CD4-positive, alpha-beta memory T cell (primary cell): ENCODE results near the gene TULP3. TPM values are rescaled to one million over a fixed set of nuclear protein-coding genes. Genes with fewer than 3 reads are reported as not detected.

ENCODE experiments used
- CTCF ChIA-PET: fragments of 350-600 bp; sonication (Branson Sonifier 250); formaldehyde crosslinking; loops from one replicate; lab custom pipeline; 2021; ENCODE audit warnings: inconsistent platforms; ENCODE audit not compliant: partially characterized antibody; lab: Charles Lee
- POLR2A ChIA-PET: fragments of 350-600 bp; sonication (Branson Sonifier 250); formaldehyde crosslinking; loops from one replicate; lab custom pipeline; 2021; ENCODE audit not compliant: partially characterized antibody; lab: Charles Lee
- DNase-seq, 5 donors: peaks; one replicate each; pipeline versions ENCODE4 v3.0.0 to v3.0.0-alpha.2; 2020 to 2022; ENCODE audit warnings: mixed read lengths in 1 of 5
- H3K27ac ChIP-seq: one replicate; pipeline ENCODE4 v1.7.0; 2013; ENCODE audit warnings: low read depth, low read length
- H3K27me3 ChIP-seq: 2 replicates; pipeline ENCODE4 v1.7.0; 2013; ENCODE audit warnings: mild to moderate bottlenecking, low read length, moderate library complexity; ENCODE audit not compliant: insufficient read depth
- H3K36me3 ChIP-seq: 2 replicates; pipeline ENCODE4 v1.7.0; 2013; ENCODE audit warnings: mild to moderate bottlenecking, low read length, moderate library complexity; ENCODE audit not compliant: insufficient read depth
- H3K4me1 ChIP-seq: 2 replicates; pipeline ENCODE4 v1.7.0; 2013; ENCODE audit warnings: mild to moderate bottlenecking, low read length, moderate library complexity; ENCODE audit not compliant: insufficient read depth
- H3K4me3 ChIP-seq, 2 donors: one replicate each; pipeline ENCODE4 v1.7.0; 2013; ENCODE audit warnings: low read length in 2 of 2, mild to moderate bottlenecking in 1 of 2
- H3K9me3 ChIP-seq, 2 donors: one replicate each; pipeline ENCODE4 v1.7.0; 2013; ENCODE audit warnings: low read length in 2 of 2, control low read depth in 1 of 2; ENCODE audit not compliant: control insufficient read depth in 1 of 2
- H3K27ac Mint-ChIP-seq, 7 donors: one replicate each; pipeline ENCODE4 v1.8.0; 2020 to 2021; ENCODE audit warnings: mixed read lengths in 7 of 7, mild to moderate bottlenecking in 6 of 7, inconsistent platforms in 3 of 7, moderate library complexity in 3 of 7
- H3K27me3 Mint-ChIP-seq, 2 donors: one replicate each; pipeline ENCODE4 v1.8.0; 2020 to 2021; ENCODE audit warnings: mixed read lengths in 2 of 2
- H3K36me3 Mint-ChIP-seq, 2 donors: one replicate each; pipeline ENCODE4 v1.8.0; 2020 to 2021; ENCODE audit warnings: mixed read lengths in 2 of 2, inconsistent platforms in 1 of 2, mild to moderate bottlenecking in 1 of 2
- H3K4me1 Mint-ChIP-seq, 4 donors: one replicate each; pipeline ENCODE4 v1.8.0; 2020 to 2021; ENCODE audit warnings: mixed read lengths in 4 of 4, mild to moderate bottlenecking in 1 of 4
- H3K4me3 Mint-ChIP-seq, 8 donors: one replicate each; pipeline ENCODE4 v1.8.0; 2020 to 2021; ENCODE audit warnings: mixed read lengths in 8 of 8, mild to moderate bottlenecking in 7 of 8, moderate library complexity in 6 of 8, inconsistent platforms in 3 of 8
- H3K9me3 Mint-ChIP-seq, 8 donors: one replicate each; pipeline ENCODE4 v1.8.0; 2020 to 2021; ENCODE audit warnings: mixed read lengths in 8 of 8, mild to moderate bottlenecking in 5 of 8, inconsistent platforms in 3 of 8, moderate library complexity in 1 of 8
- intact Hi-C: fragments of 100-400 bp; cut with micrococcal nuclease; formaldehyde crosslinking; loops from one replicate; pipeline ENCODE4 v1.15.1; 2023
- polyA plus RNA-seq, 2 donors: library from polyadenylated mRNA; unstranded; fragments of 300-500 nt; fragmentation: Illumina TruSeq; gene quantifications; one replicate each; pipeline ENCODE4 v1.2.3, GENCODE V29; 2021
- total RNA-seq, 2 experiments: library from RNA; stranded (reverse); gene quantifications; one replicate each; pipeline ENCODE4 v1.2.3, GENCODE V29; 2021

TULP3 gene
- total and polyA plus RNA-seq, 4 experiments from 2014 or later = 6.7 to 10.0 (median 8.8) TPM

DNA sequence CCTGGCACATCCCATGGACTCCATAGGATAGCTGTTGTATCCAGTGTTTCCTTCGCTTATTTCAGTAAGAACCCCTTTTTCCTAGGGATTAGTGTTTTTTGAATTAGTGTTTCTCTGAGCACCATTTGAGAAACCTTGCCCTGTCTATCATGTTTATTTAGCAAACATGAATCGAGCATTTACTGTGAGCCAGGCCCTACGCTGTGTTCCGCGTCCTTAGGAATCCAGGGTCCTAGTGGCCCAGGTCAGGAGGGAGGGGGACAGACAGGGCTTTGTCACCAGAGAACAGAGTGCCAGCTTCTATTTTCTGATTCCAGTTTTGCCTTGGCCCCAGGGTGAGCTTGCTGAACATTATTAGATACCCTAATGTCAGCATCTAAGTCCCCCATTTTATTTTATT lies 71.0 kb downstream of the TULP3 start:
- H3K27me3 Mint-ChIP-seq = peaks cover 35 to 47% of the 10 kb centered on the region in 2 donors
- H3K36me3 Mint-ChIP-seq = no peaks in the 10 kb centered on the region
- Histone ChIP-seq H3K27me3 (peaks cover 9% of the 10 kb centered on the region), H3K27ac (no peak overlapping the region), H3K36me3 (no peaks in the 10 kb centered on the region), H3K4me1 (peaks cover 3% of the 10 kb centered on the region), H3K4me3 (no peak overlapping the region), H3K9me3 (no peaks in the 10 kb centered on the region)
- intact Hi-C loops = no loop called here
- no peak for DNase-seq
- H3K4me3 Mint-ChIP-seq = peak overlapping the region in 1 of 8 donors; percentile 46
- H3K9me3 Mint-ChIP-seq = no peaks in the 10 kb centered on the region
- H3K4me1 Mint-ChIP-seq = peaks cover 11 to 26% (median 18%) of the 10 kb centered on the region in 4 donors
- POLR2A ChIA-PET = no interaction called here
- H3K27ac Mint-ChIP-seq = no peak overlapping the region
- CTCF ChIA-PET = no interaction called here

DNA sequence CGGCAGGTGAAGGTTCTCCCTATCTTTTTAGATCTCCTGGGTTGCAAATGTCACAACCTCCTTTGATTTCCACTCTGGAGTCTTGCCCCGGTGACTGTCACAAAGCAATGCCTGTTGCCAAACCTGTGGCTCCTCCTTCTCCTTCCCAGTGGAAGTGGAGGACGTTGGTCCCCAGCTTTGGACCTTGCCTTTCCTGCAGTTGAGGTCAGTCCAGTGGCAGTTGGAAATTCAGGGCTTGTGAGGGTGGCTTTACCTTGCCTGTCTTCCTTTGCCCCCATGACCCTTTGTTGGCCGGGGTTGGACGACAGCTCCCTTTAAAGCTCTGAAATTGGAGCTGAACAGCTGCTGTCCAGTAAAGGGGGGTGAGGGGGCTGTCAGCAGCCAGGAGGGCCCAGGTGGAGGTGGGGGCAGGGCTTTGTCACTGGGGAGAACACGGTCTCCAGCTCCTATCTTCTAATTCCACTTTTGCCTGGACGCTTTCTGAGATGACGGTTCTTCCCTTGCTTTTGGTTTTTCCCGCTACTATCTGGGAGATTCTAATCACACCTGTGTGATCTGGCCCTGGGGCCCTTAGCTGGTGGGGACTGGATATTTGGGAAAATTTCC lies 72.6 kb downstream of the TULP3 start:
- no peaks in the 10 kb centered on the region for H3K9me3 ChIP-seq
- H3K36me3 Mint-ChIP-seq = no peaks in the 10 kb centered on the region

DNA sequence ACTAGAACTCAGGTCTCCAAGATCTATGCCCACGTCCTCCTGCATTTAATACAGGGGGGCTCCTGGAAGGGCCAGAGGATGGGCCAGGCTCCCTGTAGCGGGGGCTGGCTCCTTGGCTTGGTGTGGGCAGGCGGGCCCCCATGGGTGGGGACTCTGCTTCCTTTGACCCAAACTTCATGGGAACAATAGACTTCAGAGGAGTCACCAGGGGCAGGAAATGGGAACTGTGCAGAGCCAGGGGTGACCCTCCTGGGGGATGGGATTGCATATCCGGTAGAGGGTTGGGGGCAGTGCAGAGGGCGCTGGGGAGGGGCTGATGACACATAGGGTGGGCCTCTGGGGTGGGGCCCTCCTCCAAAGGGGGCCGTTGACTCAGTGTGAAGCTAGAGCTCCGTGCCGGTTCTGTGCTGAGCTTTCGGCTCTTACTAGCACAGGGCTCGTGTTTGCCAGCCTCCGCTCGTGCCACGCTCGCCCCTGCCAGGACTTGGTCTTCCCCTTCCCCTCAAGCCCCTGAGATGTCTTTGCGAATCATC lies 73.1 kb downstream of the TULP3 start:
- Histone ChIP-seq H3K27ac (no peak overlapping the region), H3K4me3 (no peak overlapping the region), H3K4me1 (peaks cover 3% of the 10 kb centered on the region), H3K9me3 (no peaks in the 10 kb centered on the region), H3K36me3 (no peaks in the 10 kb centered on the region), H3K27me3 (peaks cover 9% of the 10 kb centered on the region)
- no peaks in the 10 kb centered on the region for H3K9me3 Mint-ChIP-seq
- peaks cover 7 to 16% (median 11%) of the 10 kb centered on the region in 4 donors for H3K4me1 Mint-ChIP-seq
- ChIA-PET POLR2A (no interaction called here), CTCF (no interaction called here)
- intact Hi-C loops = no loop called here
- no peak for DNase-seq
- H3K27ac Mint-ChIP-seq = no peak overlapping the region
- H3K27me3 Mint-ChIP-seq = peaks cover 20 to 35% of the 10 kb centered on the region in 2 donors
- H3K36me3 Mint-ChIP-seq = no peaks in the 10 kb centered on the region
- H3K4me3 Mint-ChIP-seq = no peak overlapping the region

More for the DNA sequence above, 72.6 kb downstream of the TULP3 start:
- H3K27me3 Mint-ChIP-seq = peaks cover 25 to 37% of the 10 kb centered on the region in 2 donors
- DNase-seq = no peak
- peaks cover 9% of the 10 kb centered on the region for H3K27me3 ChIP-seq
- H3K4me1 Mint-ChIP-seq = peaks cover 9 to 21% (median 15%) of the 10 kb centered on the region in 4 donors
- H3K4me3 ChIP-seq = no peak overlapping the region
- H3K4me3 Mint-ChIP-seq = no peak overlapping the region
- H3K4me1 ChIP-seq = peaks cover 3% of the 10 kb centered on the region
- CTCF ChIA-PET = no interaction called here
- intact Hi-C loops = no loop called here
- no peak overlapping the region for H3K27ac Mint-ChIP-seq
- no peaks in the 10 kb centered on the region for H3K9me3 Mint-ChIP-seq
- H3K27ac ChIP-seq = no peak overlapping the region
- POLR2A ChIA-PET = no interaction called here
- no peaks in the 10 kb centered on the region for H3K36me3 ChIP-seq

DNA sequence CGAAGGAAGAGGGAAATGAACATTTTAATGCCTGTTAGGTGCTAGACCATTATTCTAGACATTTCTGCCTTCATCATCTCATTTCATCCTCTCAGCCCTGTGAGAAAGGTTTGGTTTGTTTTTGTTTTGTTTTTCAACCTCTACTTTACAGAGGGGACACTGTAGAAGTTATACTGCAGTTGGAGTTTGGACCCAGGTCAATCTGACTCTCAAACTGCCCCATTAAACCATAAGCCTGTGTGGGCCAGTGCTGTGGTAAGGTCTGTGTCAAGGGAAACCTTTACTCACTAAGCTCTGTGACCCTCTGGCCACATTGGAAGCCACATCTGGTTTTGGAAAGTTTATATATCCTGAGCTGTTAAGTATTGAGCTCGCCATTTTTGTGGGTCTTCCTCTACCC lies 77.0 kb downstream of the TULP3 start:
- H3K27ac Mint-ChIP-seq = no peak overlapping the region
- H3K9me3 Mint-ChIP-seq = no peaks in the 10 kb centered on the region
- Histone ChIP-seq H3K4me1 (no peaks in the 10 kb centered on the region), H3K4me3 (no peak overlapping the region), H3K27ac (no peak overlapping the region), H3K36me3 (no peaks in the 10 kb centered on the region), H3K27me3 (no peaks in the 10 kb centered on the region), H3K9me3 (no peaks in the 10 kb centered on the region)
- H3K4me1 Mint-ChIP-seq = no peaks in the 10 kb centered on the region
- intact Hi-C loops = no loop called here
- POLR2A ChIA-PET = no interaction called here
- CTCF ChIA-PET = no interaction called here
- H3K4me3 Mint-ChIP-seq = no peak overlapping the region
- DNase-seq = no peak
- H3K27me3 Mint-ChIP-seq = peaks cover 4 to 19% of the 10 kb centered on the region in 2 donors
- no peaks in the 10 kb centered on the region for H3K36me3 Mint-ChIP-seq

DNA sequence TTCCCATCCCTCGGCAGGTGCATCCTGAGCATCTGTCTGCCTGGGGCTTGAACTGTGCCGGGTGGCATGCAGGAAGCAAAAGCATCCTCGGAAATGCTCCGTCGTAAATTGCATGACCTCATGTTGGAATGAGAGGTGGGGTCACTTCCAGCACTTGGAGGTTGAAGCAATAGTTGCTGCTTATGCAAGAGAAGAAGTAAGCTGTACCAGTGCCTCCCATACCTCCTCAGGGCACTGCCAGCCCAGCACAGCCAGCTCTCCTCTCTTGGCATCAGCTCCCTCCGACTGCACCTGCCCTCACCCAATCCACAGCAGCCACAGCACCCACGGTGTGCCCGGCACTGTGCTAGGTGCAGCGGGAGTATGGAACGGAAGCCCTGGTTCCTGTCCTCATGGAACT lies 80.1 kb downstream of the TULP3 start:
- no peak overlapping the region for H3K27ac Mint-ChIP-seq

DNA sequence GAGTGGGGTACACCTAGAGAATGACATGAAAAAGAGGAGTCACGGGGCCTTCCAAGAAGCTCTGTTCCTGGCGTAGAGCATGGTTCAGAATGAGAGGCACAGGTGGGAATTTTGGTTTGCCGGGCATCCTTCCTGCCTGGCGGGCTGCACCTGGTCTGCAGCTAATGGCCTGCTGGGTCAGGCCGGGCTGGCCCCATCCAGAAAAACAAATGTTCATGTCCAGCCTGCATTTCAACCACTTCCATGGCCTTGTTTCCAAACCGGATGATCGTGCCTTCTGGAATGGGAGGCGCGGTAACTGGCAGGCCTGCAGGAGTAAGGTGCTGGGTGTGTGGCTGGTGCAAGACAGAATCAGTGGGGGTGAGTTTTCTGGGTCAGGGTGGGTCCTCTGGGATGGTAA lies 82.9 kb downstream of the TULP3 start:
- Mint-ChIP-seq H3K4me1 (no peaks in the 10 kb centered on the region), H3K27ac (no peak overlapping the region)

More for the DNA sequence above, 80.1 kb downstream of the TULP3 start:
- ChIA-PET CTCF (no interaction called here), POLR2A (no interaction called here)
- intact Hi-C loops = no loop called here
- Mint-ChIP-seq H3K36me3 (no peaks in the 10 kb centered on the region), H3K4me1 (no peaks in the 10 kb centered on the region), H3K27me3 (peaks cover 0 to 19% of the 10 kb centered on the region in 2 donors), H3K4me3 (no peak overlapping the region), H3K9me3 (no peaks in the 10 kb centered on the region)
- H3K27me3 ChIP-seq = no peaks in the 10 kb centered on the region
- no peaks in the 10 kb centered on the region for H3K9me3 ChIP-seq
- no peak for DNase-seq
- no peak overlapping the region for H3K27ac ChIP-seq
- H3K4me1 ChIP-seq = no peaks in the 10 kb centered on the region
- no peak overlapping the region for H3K4me3 ChIP-seq
- H3K36me3 ChIP-seq = no peaks in the 10 kb centered on the region

GRCh38 chr12:2974560-2974971 lies 83.9 kb downstream of the TULP3 start:
- Mint-ChIP-seq H3K27ac (no peak overlapping the region), H3K9me3 (no peaks in the 10 kb centered on the region), H3K4me3 (no peak overlapping the region), H3K36me3 (no peaks in the 10 kb centered on the region), H3K27me3 (peaks cover 0 to 10% of the 10 kb centered on the region in 2 donors), H3K4me1 (no peaks in the 10 kb centered on the region)
- CTCF ChIA-PET = no interaction called here
- DNase-seq = no peak
- Histone ChIP-seq H3K4me1 (no peaks in the 10 kb centered on the region), H3K36me3 (no peaks in the 10 kb centered on the region), H3K27ac (no peak overlapping the region), H3K4me3 (no peak overlapping the region), H3K27me3 (no peaks in the 10 kb centered on the region), H3K9me3 (no peaks in the 10 kb centered on the region)
- intact Hi-C loops = no loop called here
- POLR2A ChIA-PET = no interaction called here

More for the DNA sequence above, 82.9 kb downstream of the TULP3 start:
- Mint-ChIP-seq H3K27me3 (peaks cover 0 to 14% of the 10 kb centered on the region in 2 donors), H3K9me3 (no peaks in the 10 kb centered on the region), H3K36me3 (no peaks in the 10 kb centered on the region), H3K4me3 (no peak overlapping the region)
- Histone ChIP-seq H3K4me1 (no peaks in the 10 kb centered on the region), H3K36me3 (no peaks in the 10 kb centered on the region), H3K4me3 (no peak overlapping the region), H3K9me3 (no peaks in the 10 kb centered on the region), H3K27ac (no peak overlapping the region), H3K27me3 (no peaks in the 10 kb centered on the region)
- POLR2A ChIA-PET = no interaction called here
- DNase-seq = no peak
- CTCF ChIA-PET = no interaction called here
- intact Hi-C loops = no loop called here
